Caco-2 (cell line): ENCODE results near the gene SMYD3. TPM values are rescaled to one million over a fixed set of nuclear protein-coding genes. Genes with fewer than 3 reads are reported as not detected.

Experiments
- BruUV-seq: library from RNA; stranded (reverse); fragments of 400-500 nt; replicated peaks from 2 replicates; lab custom pipeline; 2021; lab: Mats Ljungman, UMichigan
- CTCF ChIA-PET: fragments of 300-600 bp; sonication (Branson Sonifier 250); formaldehyde crosslinking; loops from one replicate; lab custom pipeline; 2022; ENCODE audit warnings: antibody characterized with exemption; lab: Charles Lee
- POLR2A ChIA-PET: fragments of 300-600 bp; sonication (Branson Sonifier 250); formaldehyde crosslinking; loops from one replicate; lab custom pipeline; 2022; ENCODE audit warnings: antibody characterized with exemption; lab: Charles Lee
- DNase-seq, 2 experiments: peaks; one replicate each; pipeline versions ENCODE4 v3.0.0 to v3.0.0-alpha.2; 2020 to 2022
- H3K27me3 ChIP-seq: replicated peaks from 2 replicates; pipeline ENCODE4 v1.6.0; 2011; ENCODE audit warnings: low read length; ENCODE audit not compliant: control insufficient read depth, insufficient read depth
- H3K36me3 ChIP-seq: 2 replicates; pipeline ENCODE4 v1.5.1; 2011; ENCODE audit warnings: low read length; ENCODE audit not compliant: control insufficient read depth, insufficient read depth
- H3K4me1 ChIP-seq: fragments of 250-450 bp; sonication (Bioruptor Pico); 2 replicates; pipeline ENCODE4 v1.5.1; 2020; ENCODE audit warnings: mild to moderate bottlenecking
- H3K4me3 ChIP-seq: 2 replicates; pipeline ENCODE4 v1.5.1; 2011; ENCODE audit warnings: low read depth, mild to moderate bottlenecking, control low read depth, low read length
- H3K9me3 ChIP-seq: fragments of 250-450 bp; sonication (Bioruptor Pico); 2 replicates; pipeline ENCODE4 v1.5.1; 2020; ENCODE audit warnings: mild to moderate bottlenecking, moderate library complexity
- H3K27ac Mint-ChIP-seq: one replicate; pipeline ENCODE4 v1.8.0; 2022; ENCODE audit warnings: mixed read lengths; ENCODE audit not compliant: unreplicated experiment
- H3K27me3 Mint-ChIP-seq: one replicate; pipeline ENCODE4 v1.8.0; 2022; ENCODE audit warnings: mixed read lengths; ENCODE audit not compliant: insufficient read depth, unreplicated experiment
- H3K36me3 Mint-ChIP-seq: one replicate; pipeline ENCODE4 v1.8.0; 2022; ENCODE audit warnings: mild to moderate bottlenecking, mixed read lengths; ENCODE audit not compliant: insufficient read depth, unreplicated experiment
- H3K4me1 Mint-ChIP-seq: one replicate; pipeline ENCODE4 v1.8.0; 2022; ENCODE audit warnings: low read depth, mixed read lengths; ENCODE audit not compliant: unreplicated experiment
- H3K4me3 Mint-ChIP-seq: one replicate; pipeline ENCODE4 v1.8.0; 2022; ENCODE audit warnings: mild to moderate bottlenecking, moderate library complexity, mixed read lengths; ENCODE audit not compliant: unreplicated experiment
- H3K9me3 Mint-ChIP-seq: one replicate; pipeline ENCODE4 v1.8.0; 2022; ENCODE audit warnings: mixed read lengths; ENCODE audit not compliant: unreplicated experiment
- intact Hi-C: fragments of 100-400 bp; cut with micrococcal nuclease; formaldehyde crosslinking; loops from one replicate; pipeline ENCODE4 v1.10.0; 2022; ENCODE audit not compliant: unreplicated experiment
- total RNA-seq: library from RNA; stranded (reverse); gene quantifications from 2 replicates; pipeline ENCODE4 v1.2.3, GENCODE V29; 2022
- TF ChIP-seq, protein P1 (sequence below), 2 experiments: fragments of 200-600 bp in 1 of 2; IDR thresholded peaks; 1 replicate in 1 of 2; 2 replicates in 1 of 2; pipeline versions ENCODE4 v1.5.1 to v1.8.0; 2011 to 2022; ENCODE audit warnings: antibody characterized with exemption in 1 of 2, control low read depth in 1 of 2, inconsistent platforms in 1 of 2, low read depth in 1 of 2, low read length in 1 of 2, mild to moderate bottlenecking in 1 of 2, moderate library complexity in 1 of 2; ENCODE audit not compliant: insufficient read depth in 1 of 2, severe bottlenecking in 1 of 2, unreplicated experiment in 1 of 2

The SMYD3 gene
- total RNA-seq, 1 experiment from 2014 or later = 33.0 TPM

GRCh38 chr1:246404078-246404477 is 103.0 kb downstream of the SMYD3 start:
- no peak overlapping the region for H3K27ac Mint-ChIP-seq
- Histone ChIP-seq H3K36me3 (no peaks in the 10 kb centered on the region), H3K27me3 (no peaks in the 10 kb centered on the region), H3K4me1 (no peaks in the 10 kb centered on the region), H3K9me3 (no peaks in the 10 kb centered on the region), H3K4me3 (no peak overlapping the region)
- H3K4me1 Mint-ChIP-seq = no peaks in the 10 kb centered on the region
- no peak overlapping the region for H3K4me3 Mint-ChIP-seq
- CTCF ChIA-PET = no interaction called here
- no peak for DNase-seq
- H3K9me3 Mint-ChIP-seq = no peaks in the 10 kb centered on the region
- no peaks in the 10 kb centered on the region for H3K36me3 Mint-ChIP-seq
- POLR2A ChIA-PET = no interaction called here
- intact Hi-C loops = no loop called here
- no peaks in the 10 kb centered on the region for H3K27me3 Mint-ChIP-seq
- no TSS peak for BruUV-seq
- TF ChIP-seq, protein P1, sequence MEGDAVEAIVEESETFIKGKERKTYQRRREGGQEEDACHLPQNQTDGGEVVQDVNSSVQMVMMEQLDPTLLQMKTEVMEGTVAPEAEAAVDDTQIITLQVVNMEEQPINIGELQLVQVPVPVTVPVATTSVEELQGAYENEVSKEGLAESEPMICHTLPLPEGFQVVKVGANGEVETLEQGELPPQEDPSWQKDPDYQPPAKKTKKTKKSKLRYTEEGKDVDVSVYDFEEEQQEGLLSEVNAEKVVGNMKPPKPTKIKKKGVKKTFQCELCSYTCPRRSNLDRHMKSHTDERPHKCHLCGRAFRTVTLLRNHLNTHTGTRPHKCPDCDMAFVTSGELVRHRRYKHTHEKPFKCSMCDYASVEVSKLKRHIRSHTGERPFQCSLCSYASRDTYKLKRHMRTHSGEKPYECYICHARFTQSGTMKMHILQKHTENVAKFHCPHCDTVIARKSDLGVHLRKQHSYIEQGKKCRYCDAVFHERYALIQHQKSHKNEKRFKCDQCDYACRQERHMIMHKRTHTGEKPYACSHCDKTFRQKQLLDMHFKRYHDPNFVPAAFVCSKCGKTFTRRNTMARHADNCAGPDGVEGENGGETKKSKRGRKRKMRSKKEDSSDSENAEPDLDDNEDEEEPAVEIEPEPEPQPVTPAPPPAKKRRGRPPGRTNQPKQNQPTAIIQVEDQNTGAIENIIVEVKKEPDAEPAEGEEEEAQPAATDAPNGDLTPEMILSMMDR (IDR thresholded peaks at IDR 0.05; ENCODE audit: insufficient read depth in 1 of 2, low read depth in 1 of 2, low read length in 1 of 2, severe bottlenecking in 1 of 2, unreplicated experiment in 1 of 2) = no peak

DNA sequence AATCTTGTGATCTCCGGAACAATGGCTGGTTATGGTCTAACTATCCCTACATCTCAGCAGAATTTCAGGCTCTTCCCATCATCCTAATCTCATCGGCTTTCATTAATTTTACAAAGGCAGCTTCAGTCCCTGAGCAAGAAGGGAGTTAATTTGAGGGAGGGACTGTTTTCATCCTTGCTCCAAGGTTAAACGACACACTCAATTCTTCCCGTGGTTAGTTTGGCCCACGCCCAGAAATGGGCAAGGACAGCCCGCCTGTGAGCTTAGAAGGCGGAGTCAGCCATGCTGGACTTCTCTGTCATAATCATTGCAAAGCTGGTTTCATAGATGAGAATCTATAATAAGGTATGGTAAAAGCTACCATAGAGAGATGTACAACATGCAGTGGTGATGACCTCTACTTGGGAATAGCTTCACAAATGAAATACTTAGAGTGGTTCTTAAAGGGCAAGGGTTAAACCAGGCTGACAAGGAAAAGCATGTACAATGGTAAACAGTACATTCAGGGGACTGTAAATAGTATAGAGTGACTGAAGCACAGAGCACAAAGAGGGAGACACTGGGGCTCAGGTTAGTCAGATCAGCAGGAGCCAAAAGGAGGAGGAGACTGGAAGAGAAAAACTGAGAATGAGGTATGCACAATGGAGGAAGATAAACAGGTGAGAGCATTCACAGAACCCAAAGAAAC is 108.8 kb downstream of the SMYD3 start:
- Histone ChIP-seq H3K36me3 (no peaks in the 10 kb centered on the region), H3K4me3 (no peak overlapping the region), H3K27me3 (no peaks in the 10 kb centered on the region), H3K9me3 (no peaks in the 10 kb centered on the region), H3K4me1 (no peaks in the 10 kb centered on the region)
- no peaks in the 10 kb centered on the region for H3K9me3 Mint-ChIP-seq
- no peak for DNase-seq
- TF ChIP-seq, protein P1 (IDR thresholded peaks at IDR 0.05; ENCODE audit: insufficient read depth in 1 of 2, low read depth in 1 of 2, low read length in 1 of 2, severe bottlenecking in 1 of 2, unreplicated experiment in 1 of 2) = no peak
- no peak overlapping the region for H3K4me3 Mint-ChIP-seq
- H3K4me1 Mint-ChIP-seq = peaks cover 7% of the 10 kb centered on the region
- no peaks in the 10 kb centered on the region for H3K27me3 Mint-ChIP-seq
- no TSS peak for BruUV-seq
- H3K27ac Mint-ChIP-seq = no peak overlapping the region
- ChIA-PET CTCF (no interaction called here), POLR2A (no interaction called here)
- intact Hi-C loops = no loop called here
- H3K36me3 Mint-ChIP-seq = no peaks in the 10 kb centered on the region

DNA sequence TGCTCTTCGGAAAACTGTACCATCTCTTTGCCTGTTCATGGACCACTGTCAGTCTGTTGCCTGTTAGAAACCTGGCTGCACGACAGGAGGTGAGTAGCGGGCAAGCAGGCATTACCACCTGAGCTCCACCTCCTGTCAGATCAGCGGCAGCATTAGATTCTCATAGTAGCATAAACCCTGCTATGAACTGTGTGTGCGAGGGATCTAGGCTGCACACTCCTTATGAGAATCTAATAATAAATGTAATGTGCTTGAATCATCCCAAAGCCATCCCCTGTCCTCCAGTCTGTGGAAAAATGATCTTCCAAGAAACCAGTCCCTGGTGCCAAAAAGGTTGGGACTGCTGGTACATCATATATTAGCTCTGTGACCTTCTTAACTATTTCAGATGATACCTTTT is 110.0 kb downstream of the SMYD3 start:
- Histone ChIP-seq H3K27me3 (no peaks in the 10 kb centered on the region), H3K4me1 (no peaks in the 10 kb centered on the region), H3K36me3 (no peaks in the 10 kb centered on the region), H3K9me3 (no peaks in the 10 kb centered on the region), H3K4me3 (no peak overlapping the region)
- DNase-seq = no peak
- TF ChIP-seq, protein P1 (IDR thresholded peaks at IDR 0.05; ENCODE audit: insufficient read depth in 1 of 2, low read depth in 1 of 2, low read length in 1 of 2, severe bottlenecking in 1 of 2, unreplicated experiment in 1 of 2) = no peak
- ChIA-PET POLR2A (no interaction called here), CTCF (no interaction called here)
- no TSS peak for BruUV-seq
- Mint-ChIP-seq H3K27ac (no peak overlapping the region), H3K27me3 (no peaks in the 10 kb centered on the region), H3K4me1 (peaks cover 7% of the 10 kb centered on the region), H3K9me3 (peaks cover 4% of the 10 kb centered on the region), H3K4me3 (no peak overlapping the region), H3K36me3 (no peaks in the 10 kb centered on the region)
- intact Hi-C loops = no loop called here
